Heart left ventricle (tissue), 16 donors: Measurements from ENCODE around the gene SLC6A4. TPM values are rescaled to one million over a fixed set of nuclear protein-coding genes. Genes with fewer than 3 reads are reported as not detected.

Source experiments
- ATAC-seq, 4 donors: fragments of 200-7000 bp; cut with Tn5 transposase; one replicate each; pipeline ENCODE4 v1.9.1; 2020 to 2022; ENCODE audit warnings: moderate library complexity in 4 of 4, mild to moderate bottlenecking in 3 of 4, moderate number of reproducible peaks in 1 of 4
- DNase-seq, 5 donors: peaks; one replicate each; pipeline ENCODE4 v3.0.0-alpha.2; 2020
- H3K27ac ChIP-seq, 12 donors: fragments of 200-600 bp; sonication (generic) in 4 of 12; one replicate each; pipeline versions ENCODE4 v1.5.0 to v1.8.0; 2016 to 2022; ENCODE audit warnings: mild to moderate bottlenecking in 2 of 12
- H3K27me3 ChIP-seq, 9 donors: fragments of 200-600 bp; sonication (generic) in 2 of 9; one replicate each; pipeline versions ENCODE4 v1.5.1 to v1.8.0; 2016 to 2022; ENCODE audit warnings: mild to moderate bottlenecking in 3 of 9
- H3K36me3 ChIP-seq, 9 donors: fragments of 200-600 bp; sonication (generic) in 2 of 9; one replicate each; pipeline versions ENCODE4 v1.5.0 to v1.8.0; 2018 to 2022; ENCODE audit warnings: mild to moderate bottlenecking in 2 of 9
- H3K4me1 ChIP-seq, 12 donors: fragments of 200-600 bp; sonication (generic) in 4 of 12; one replicate each; pipeline versions ENCODE4 v1.5.0 to v1.8.0; 2016 to 2022; ENCODE audit warnings: mild to moderate bottlenecking in 3 of 12
- H3K4me3 ChIP-seq, 12 donors: fragments of 200-600 bp; sonication (generic) in 4 of 12; one replicate each; pipeline versions ENCODE4 v1.5.0 to v1.8.0; 2017 to 2022; ENCODE audit warnings: mild to moderate bottlenecking in 9 of 12, moderate library complexity in 4 of 12
- H3K9me3 ChIP-seq, 12 donors: fragments of 200-600 bp; sonication (generic) in 4 of 12; one replicate each; pipeline versions ENCODE4 v1.5.0 to v1.8.0; 2016 to 2022; ENCODE audit warnings: mild to moderate bottlenecking in 1 of 12
- POLR2A ChIP-seq, 2 donors: fragments of 450-650 bp; IDR thresholded peaks; one replicate each; pipeline ENCODE4 v1.6.1; 2017; ENCODE audit warnings: antibody characterized with exemption in 2 of 2, mild to moderate bottlenecking in 2 of 2, moderate library complexity in 2 of 2
- WGBS, 4 donors: extraction: QIAGEN DNeasy Blood & Tissue Kit in 2 of 4; methylation state at CpG; one replicate each; pipeline versions ENCODE4 v1.1.5 to v1.1.7; 2013 to 2018; 5-methylcytosine and 5-hydroxymethylcytosine counted together
- intact Hi-C, 10 donors: fragments of 100-400 bp; cut with DNase I; formaldehyde crosslinking; loops; one replicate each; pipeline versions ENCODE4 v1.11.1 to v1.14.2; 2022
- polyA plus RNA-seq, 2 donors: library from polyadenylated mRNA; stranded (reverse); fragments of 200-250 nt; gene quantifications; one replicate each; pipeline ENCODE4 v1.2.3, GENCODE V29; 2013
- total RNA-seq, 9 donors: library from RNA; depleted of rRNA in 2 of 9; stranded (reverse); fragments of >200 nt in 2 of 9; fragmentation: NEBNext Ultra II Directional in 3 of 9; extraction: Animal tissue kit (Norgen Biotek cat#: 25700) in 3 of 9; gene quantifications; one replicate each; pipeline versions ENCODE4 v1.1.0 to v1.2.4, GENCODE V29; 2016 to 2023
- TF ChIP-seq, protein P1 (sequence below), 12 donors: fragments of 200-600 bp; sonication (generic) in 4 of 12; IDR thresholded peaks; one replicate each; pipeline versions ENCODE4 v1.5.0 to v1.8.0; 2018 to 2022; ENCODE audit warnings: antibody characterized with exemption in 12 of 12, mild to moderate bottlenecking in 5 of 12
- donor health status: ischemic (EF 13 %, LVEDD 7.1; RV severe dilation, severe dysfunction).
- donor health status: healthy with polysubstance abuse.
- donor health status: DM: no; HTN: yes; CAD: no.
- donor health status: DM: no; HTN: no; CAD: no.
- donor health status: ischemic (EF 25% LVEDD 6.9; RV normal size, moderate dysfunction).
- donor health status: ischemic (EF 25% LVEDD 5.7; RV mildly dilated, moderate dysfunction).
- donor health status: healthy.
- donor health status: DM: yes; HTN: yes; CAD: no.
- donor health status: ischemic (EF 35%, LVEDD 5.7; RV mildly dilated, moderate dysfunction).
- donor health status: nonischemic (EF 11% LVEDD 7.7; RV severe dilation, severe dysfunction).
- donor health status: DM: yes; HTN: yes; CAD: no.
- donor health status: PGD.
- donor health status: ischemic (EF 29% LVEDD 5.4; RV normal size, mild dysfunction).
- donor health status: nonischemic (EF 23%, LVEDD 6.1; RV moderate dilation, normal function).

SLC6A4 gene
- total and polyA plus RNA-seq, 11 donors: 0.04 to 1.8 (median 0.17) TPM; not detected in 4

DNA sequence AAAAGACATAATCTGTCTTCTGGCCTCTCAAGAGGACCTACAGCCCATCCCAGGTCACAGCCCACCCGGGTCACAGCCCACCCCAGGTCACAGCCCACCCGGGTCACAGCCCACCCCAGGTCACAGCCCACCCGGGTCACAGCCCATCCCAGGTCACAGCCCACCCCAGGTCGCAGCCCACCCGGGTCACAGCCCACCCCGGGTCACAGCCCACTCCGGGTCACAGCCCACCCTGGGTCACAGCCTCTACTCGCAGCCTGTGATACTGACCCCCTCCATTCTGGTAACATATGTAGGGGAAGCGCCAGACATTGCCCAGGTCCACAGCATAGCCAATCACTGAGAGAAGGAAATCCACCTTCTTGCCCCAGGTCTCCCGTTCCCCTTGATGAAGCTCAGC lies 14.2 kb downstream of the SLC6A4 start:
- H3K36me3 ChIP-seq: no peaks in the 10 kb centered on the region
- H3K4me3 ChIP-seq: no peak overlapping the region
- H3K9me3 ChIP-seq: no peaks in the 10 kb centered on the region
- peaks cover 0 to 4% (median 0%) of the 10 kb centered on the region in 9 donors for H3K27me3 ChIP-seq
- no peak for DNase-seq
- H3K27ac ChIP-seq: no peak overlapping the region
- WGBS, 4 donors: 85 to 96% (median 92%) methylated on average over 8 to 10 of the region's 10 CpGs
- intact Hi-C loops: no loop called here
- TF ChIP-seq POLR2A (IDR thresholded peaks at IDR 0.05): no peak
- TF ChIP-seq, protein P1, sequence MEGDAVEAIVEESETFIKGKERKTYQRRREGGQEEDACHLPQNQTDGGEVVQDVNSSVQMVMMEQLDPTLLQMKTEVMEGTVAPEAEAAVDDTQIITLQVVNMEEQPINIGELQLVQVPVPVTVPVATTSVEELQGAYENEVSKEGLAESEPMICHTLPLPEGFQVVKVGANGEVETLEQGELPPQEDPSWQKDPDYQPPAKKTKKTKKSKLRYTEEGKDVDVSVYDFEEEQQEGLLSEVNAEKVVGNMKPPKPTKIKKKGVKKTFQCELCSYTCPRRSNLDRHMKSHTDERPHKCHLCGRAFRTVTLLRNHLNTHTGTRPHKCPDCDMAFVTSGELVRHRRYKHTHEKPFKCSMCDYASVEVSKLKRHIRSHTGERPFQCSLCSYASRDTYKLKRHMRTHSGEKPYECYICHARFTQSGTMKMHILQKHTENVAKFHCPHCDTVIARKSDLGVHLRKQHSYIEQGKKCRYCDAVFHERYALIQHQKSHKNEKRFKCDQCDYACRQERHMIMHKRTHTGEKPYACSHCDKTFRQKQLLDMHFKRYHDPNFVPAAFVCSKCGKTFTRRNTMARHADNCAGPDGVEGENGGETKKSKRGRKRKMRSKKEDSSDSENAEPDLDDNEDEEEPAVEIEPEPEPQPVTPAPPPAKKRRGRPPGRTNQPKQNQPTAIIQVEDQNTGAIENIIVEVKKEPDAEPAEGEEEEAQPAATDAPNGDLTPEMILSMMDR (IDR thresholded peaks at IDR 0.05): no peak
- ATAC-seq: no peak
- no peaks in the 10 kb centered on the region for H3K4me1 ChIP-seq

DNA sequence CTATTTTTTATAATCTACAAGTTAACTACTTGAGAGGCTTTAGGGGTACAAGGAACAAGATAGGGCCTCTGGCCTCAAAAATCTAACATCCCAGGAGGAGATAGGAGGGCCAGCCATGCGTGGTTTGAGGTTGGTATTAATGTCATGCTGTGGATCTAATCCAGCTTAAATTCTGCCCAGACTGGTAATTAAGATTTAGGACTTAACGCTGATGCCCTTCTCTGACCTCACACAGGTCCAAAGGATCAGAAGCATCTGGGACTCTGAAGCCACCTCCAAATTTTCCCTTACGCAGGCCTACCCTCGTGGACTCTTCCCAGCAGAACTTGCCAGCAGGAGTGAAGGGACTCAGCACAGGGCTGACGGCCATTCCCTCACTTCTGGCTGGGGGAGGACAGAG lies 15.1 kb downstream of the SLC6A4 start:
- WGBS, 4 donors: 88 to 94% (median 88%) methylated on average over 5 of the region's 5 CpGs
- H3K27me3 ChIP-seq: peaks cover 0 to 4% (median 0%) of the 10 kb centered on the region in 9 donors
- no peak overlapping the region for H3K27ac ChIP-seq
- H3K36me3 ChIP-seq: no peaks in the 10 kb centered on the region
- no peak for DNase-seq
- H3K9me3 ChIP-seq: no peaks in the 10 kb centered on the region
- intact Hi-C loops: no loop called here
- H3K4me1 ChIP-seq: no peaks in the 10 kb centered on the region
- TF ChIP-seq, protein P1 (IDR thresholded peaks at IDR 0.05): no peak
- TF ChIP-seq POLR2A (IDR thresholded peaks at IDR 0.05): no peak
- no peak overlapping the region for H3K4me3 ChIP-seq
- ATAC-seq: no peak

DNA sequence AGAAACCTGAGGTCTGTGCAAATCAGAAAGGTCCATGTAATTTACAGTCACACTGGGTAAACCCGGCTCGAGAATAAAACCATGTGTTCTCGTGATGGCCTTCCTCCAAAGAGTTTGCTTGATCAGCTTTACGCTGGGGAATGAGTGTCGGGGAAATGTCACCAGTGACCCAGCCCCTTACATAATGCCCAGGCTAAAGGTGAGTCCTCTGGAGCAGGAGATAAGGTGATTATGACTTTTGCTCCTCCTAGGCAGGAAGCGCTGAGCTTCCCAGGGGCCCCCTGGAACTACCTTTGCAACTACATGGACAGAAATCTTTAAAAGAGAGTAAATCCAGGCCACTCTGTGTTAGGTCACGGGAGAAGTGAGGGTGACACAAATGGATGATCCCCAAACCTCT lies 15.7 kb downstream of the SLC6A4 start:
- H3K4me1 ChIP-seq: no peaks in the 10 kb centered on the region
- no peaks in the 10 kb centered on the region for H3K36me3 ChIP-seq
- no peak for TF ChIP-seq POLR2A (IDR thresholded peaks at IDR 0.05)
- TF ChIP-seq, protein P1 (IDR thresholded peaks at IDR 0.05): no peak
- intact Hi-C loops: no loop called here
- 49 to 79% (median 66%) methylated on average over 7 of the region's 7 CpGs for WGBS, 4 donors
- H3K27ac ChIP-seq: no peak overlapping the region
- DNase-seq: no peak
- ATAC-seq: no peak
- no peaks in the 10 kb centered on the region for H3K9me3 ChIP-seq
- H3K27me3 ChIP-seq: peaks cover 0 to 4% (median 0%) of the 10 kb centered on the region in 9 donors
- H3K4me3 ChIP-seq: no peak overlapping the region

DNA sequence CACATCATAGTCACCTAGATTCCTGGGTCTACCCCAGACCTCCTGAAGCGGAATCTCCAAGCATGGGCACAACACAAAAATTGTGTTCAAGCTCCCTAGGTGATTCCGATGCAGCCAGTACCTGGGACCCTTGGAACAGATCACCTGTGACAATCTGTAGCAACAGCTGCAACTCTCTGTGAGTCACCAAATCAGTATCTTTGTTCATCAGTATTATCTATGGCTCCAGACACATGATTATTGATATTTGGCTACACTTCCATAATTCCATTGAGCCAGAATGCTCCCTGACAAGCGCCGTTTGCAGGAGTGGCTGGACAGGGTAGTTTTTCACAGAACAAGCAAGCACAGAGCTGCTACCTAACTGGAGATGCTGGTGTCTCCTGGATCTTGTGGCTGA lies 16.2 kb downstream of the SLC6A4 start:
- 92 to 95% (median 94%) methylated on average over 4 of the region's 4 CpGs for WGBS, 4 donors
- no peaks in the 10 kb centered on the region for H3K36me3 ChIP-seq
- no peak overlapping the region for H3K27ac ChIP-seq
- DNase-seq (no peak), ATAC-seq (no peak)
- no peaks in the 10 kb centered on the region for H3K4me1 ChIP-seq
- intact Hi-C loops: no loop called here
- no peak overlapping the region for H3K4me3 ChIP-seq
- TF ChIP-seq POLR2A (IDR thresholded peaks at IDR 0.05): no peak
- TF ChIP-seq, protein P1 (IDR thresholded peaks at IDR 0.05): no peak
- H3K27me3 ChIP-seq: peaks cover 0 to 4% (median 0%) of the 10 kb centered on the region in 9 donors
- H3K9me3 ChIP-seq: no peaks in the 10 kb centered on the region
